GM21367 (cell line): Measurements from ENCODE around the gene ZC3HAV1.
A peak's percentile ranks its signal among the peaks of the same experiment; 100 is the strongest.
"Not testable (repeated sequence)": the region's sequence is repeated elsewhere in the genome, so short reads cannot be mapped to it uniquely, and the experiment has no call there.

Source experiments
- ATAC-seq: cut with Tn5 transposase; IDR thresholded peaks from one replicate; pipeline ENCODE4 v1.9.1; 2021; ENCODE audit not compliant: unreplicated experiment

Gene ZC3HAV1

DNA sequence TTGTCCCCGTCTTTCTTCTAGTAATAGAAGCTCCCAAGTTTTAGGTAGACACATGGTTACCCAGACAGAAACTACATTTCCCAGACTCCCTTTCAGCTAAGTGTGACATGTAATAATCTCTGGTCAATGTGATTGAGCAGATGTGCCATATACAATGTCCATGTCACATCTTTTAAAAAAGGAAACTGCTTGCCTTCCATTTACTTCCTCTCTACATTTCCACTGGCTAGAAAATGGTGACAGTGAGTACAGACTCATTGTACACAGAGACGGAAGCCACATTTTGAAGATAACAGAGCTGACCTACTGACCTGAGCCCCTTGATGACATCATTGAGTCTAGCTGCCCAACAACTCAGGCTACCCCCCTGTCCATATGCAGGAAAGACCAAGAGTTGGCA lies 21.3 kb downstream of the ZC3HAV1 start:
- ATAC-seq = no peak

DNA sequence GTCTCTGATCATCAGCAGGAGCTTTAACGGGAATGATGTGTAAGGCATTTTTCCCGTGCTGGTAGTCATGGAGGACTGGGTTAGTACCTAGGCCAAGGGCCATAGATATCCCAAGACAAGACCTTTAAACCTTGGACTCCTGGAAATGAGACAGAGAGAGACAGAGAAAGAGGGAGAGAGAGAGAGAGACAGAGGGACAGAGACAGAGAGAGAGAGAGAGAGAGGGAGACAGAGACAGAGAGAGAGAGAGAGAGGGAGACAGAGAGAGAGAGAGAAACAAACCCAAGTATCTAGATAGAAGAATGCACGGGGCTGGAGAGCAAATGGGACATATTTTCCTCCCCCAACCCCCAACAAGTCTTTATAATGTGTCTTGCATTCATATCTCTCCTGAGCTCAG lies 22.3 kb downstream of the ZC3HAV1 start:
- no peak for ATAC-seq

DNA sequence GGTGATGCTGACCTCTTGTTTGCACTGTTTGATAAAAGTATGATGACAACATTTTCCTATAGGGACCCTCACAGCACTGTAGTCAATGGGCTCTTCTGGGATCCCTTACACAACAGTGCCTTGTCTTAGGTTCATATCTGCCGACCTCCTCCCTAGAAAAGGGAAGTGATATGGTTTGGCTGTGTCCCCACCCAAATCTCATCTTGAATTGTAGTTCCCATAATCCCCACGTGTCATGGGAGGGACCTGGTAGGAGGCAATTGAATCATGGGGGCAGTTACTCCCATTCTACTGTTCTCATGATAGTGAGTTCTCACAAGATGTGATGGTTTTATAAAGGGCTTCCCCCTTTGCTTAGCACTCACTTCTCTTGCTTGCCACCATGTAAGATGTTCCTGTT lies 23.1 kb downstream of the ZC3HAV1 start:
- ATAC-seq = no peak

DNA sequence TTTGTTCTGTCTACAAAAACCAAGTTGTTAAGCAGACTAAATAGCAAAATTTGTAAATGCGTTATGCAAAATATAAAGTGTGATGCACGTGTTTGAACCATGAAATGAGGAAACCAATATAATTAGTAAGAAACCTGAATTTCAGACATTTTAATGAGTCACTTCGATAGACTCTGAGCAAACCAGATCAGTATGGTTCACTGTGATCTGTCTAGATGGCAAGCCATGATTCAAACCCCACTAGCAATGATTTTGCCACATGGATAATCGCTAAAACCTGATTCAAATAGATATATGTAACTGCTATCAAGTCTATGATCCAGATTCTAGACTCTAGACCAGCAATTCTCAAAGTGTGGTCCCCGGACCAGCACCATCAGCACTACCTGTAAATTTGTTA lies 24.8 kb downstream of the ZC3HAV1 start:
- ATAC-seq = no peak

DNA sequence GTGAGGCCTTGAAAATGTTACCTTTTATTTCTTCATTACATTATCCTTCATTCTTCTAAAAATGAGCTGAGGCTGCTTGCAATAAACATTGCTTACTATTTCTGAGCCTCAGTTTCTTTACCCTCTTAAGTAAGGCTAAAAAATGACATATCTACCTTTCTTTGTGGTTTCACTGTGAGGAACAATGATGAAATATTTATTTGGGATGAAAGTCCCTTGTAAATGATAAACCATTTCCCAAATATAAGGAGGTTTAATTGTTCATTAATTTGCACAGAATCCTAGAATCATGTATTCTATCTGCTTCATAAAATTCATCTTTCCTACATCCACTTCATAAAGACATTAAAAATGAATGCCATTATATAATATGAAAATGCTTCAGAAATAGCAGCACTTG lies 27.9 kb downstream of the ZC3HAV1 start:
- no peak for ATAC-seq

DNA sequence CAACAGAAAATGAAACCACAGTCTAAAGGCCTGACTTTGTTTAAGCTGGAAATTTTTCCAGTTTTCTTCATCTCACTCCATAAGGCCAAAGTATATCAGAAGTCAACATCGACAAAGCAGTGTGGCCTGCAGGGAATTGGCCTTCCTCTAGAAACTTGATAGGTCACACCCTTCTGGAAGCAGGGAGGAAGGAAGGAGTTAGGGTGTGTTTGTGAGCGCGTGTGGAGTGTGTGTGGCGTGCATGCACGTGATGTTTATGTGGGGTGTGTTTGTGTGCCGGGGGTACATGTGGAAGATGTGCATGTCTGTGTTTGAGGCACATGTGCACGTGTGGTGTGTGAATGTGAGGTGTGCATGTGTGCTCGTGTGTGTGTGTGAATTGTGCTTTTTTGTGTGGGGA lies 28.6 kb downstream of the ZC3HAV1 start:
- no peak for ATAC-seq

DNA sequence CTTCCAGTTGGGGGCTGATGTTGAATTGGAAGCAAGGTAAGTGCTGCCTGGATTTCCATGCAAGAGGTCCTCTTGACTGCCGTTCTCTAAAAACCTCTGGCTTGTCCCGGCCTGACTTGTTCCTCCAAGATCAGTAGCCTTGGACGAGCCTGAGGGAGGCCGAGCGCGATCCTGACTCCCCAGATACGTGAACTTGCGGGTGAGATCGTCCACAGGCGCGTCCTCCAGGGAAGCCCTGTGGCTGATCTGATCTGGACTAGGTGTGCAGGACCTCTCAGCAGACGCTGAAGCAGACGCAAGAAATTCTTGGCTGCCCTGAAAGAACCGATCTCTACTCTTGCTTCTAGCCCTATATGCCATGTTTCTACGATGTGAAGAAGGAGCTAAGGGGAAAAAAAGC lies 29.7 kb downstream of the ZC3HAV1 start:
- no peak for ATAC-seq

DNA sequence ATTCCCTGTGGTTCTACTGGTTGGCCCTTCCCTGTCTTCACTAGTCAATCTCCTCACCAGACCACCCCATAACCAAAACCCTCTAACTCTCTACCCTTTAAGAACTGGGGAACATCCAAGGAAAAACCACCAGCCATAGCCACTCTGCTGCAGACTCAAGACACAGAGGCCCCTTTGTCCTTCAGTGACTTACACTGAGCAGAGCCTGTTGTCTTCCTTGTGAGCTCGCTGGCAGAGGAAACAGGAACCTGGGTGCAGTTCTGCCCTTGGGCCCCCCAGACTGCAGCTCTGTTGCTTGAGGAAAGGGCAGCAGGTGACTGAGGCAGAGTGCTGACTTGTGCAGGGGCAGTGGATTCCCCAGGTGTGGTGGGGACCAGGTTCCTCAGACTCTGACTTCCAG lies 30.6 kb downstream of the ZC3HAV1 start:
- no peak for ATAC-seq

DNA sequence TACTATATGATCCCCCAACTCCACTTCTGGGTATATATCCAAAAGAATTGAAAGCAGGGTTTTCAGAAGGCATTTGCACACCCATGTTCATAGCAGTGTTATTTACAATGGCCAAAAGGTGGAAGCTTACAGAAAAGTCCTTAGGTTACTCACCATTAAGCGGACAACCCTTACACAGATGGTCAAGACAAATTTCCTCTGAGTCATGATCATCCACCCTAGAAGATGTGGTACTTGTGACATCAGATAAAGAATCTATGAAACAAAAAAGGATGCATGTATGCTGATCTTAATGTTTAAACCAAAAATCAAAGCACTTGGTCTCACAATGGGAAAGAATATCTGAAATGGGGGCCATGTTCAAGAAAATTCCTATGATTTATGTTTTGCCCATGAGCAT lies 31.1 kb downstream of the ZC3HAV1 start:
- no peak for ATAC-seq

DNA sequence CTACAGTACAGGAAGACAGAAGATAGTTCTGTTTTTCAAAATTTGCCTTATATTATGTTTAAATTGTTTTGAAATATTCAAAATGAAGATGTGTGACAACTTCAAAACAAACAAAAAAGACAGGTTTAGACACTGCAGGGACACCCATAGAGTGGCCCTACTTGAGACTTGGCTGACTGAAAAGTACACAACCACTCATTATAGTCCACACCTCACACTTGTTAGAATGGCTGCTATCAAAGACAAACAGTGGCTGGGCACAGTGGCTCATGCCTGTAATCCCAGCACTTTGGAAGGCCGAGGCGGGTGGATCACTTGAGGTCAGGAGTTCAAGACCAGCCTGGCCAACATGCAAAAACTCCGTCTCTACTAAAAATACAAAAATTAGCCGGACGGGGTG lies 31.8 kb downstream of the ZC3HAV1 start:
- ATAC-seq = not testable (repeated sequence)

DNA sequence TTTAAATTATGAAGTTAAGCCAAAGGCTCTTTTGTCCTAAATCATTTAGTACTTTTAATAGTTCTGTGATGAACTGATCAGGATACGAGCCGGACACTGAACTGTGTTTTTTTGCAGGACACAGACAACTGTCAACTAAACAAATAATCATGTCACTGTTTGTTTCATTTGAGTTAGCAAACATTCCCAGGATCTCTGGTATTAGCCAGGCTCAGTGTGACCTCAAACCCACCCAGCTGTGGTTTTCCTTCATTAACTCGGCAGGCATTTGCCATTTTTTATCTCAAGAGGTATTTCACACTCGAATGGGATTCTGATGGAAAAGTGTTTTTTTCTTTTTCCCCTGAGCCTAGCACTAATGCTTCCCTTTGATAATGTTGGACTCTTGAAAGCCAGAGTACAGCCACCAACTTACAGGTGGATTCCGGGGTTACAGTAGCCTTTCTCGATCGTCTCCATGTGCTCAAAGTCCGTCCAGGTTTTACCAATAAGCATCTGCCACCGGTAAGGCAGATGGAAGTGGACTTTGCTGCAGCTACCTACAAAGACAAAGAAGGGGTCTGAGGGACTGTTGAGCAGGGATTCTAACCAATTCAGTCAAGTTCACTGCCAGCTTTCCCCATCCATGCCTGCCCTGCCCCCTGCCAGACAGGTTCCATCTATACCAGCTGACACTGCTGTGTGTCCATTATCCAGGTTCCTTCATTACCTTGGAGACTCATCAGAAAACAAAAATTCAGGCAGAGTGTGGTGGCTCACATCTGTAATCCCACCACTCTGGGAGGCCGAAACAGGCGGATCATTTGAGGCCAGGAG lies 33.4 kb downstream of the ZC3HAV1 start:
- no peak for ATAC-seq

DNA sequence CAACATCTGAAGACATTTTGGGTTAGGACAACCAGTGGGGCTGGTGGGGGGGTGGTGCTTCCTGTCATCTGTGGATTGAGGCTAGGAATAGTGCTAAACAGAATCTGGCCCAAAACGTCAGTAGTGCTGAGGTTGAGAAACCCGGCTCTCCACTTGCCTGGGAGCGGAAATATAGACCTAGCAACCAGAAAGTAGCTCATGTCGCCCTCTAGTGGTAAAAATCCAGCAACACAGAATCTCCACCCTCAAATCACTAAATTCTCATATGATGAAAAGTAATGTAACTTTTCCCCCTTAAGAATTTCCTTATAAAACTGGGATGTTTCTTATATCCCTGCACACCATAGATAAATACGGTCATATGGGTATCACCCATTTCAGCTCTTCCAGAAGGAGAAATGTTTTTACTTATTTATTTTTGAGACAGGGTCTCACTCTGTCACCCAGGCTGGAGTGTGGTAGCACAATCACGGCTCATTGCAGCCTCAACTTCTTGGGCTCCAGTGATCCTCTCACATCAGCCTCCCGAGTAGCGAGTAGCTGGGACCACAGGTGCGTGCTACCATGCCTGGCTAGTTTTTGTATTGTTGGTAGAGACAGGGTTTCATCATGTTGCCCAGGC lies 34.4 kb downstream of the ZC3HAV1 start:
- ATAC-seq = peak; percentile 88

DNA sequence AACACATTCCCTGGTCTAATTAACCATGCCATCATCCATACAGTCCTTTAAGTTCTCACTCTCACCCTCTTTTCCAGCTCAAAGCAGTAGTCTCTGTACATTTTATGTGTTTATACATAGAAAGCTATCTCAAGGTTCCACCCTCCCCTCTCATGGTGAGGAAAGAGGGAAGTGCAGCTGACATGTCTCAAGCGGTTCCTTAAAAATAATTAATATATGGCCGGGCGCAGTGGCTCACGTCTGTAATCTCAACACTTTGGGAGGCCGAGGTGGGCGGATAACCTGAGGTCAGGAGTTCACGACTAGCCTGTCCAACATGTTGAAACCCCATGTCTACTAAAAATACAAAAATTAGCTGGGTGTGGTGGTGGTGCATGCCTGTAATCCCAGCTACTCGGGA lies 36.7 kb downstream of the ZC3HAV1 start:
- no peak for ATAC-seq

DNA sequence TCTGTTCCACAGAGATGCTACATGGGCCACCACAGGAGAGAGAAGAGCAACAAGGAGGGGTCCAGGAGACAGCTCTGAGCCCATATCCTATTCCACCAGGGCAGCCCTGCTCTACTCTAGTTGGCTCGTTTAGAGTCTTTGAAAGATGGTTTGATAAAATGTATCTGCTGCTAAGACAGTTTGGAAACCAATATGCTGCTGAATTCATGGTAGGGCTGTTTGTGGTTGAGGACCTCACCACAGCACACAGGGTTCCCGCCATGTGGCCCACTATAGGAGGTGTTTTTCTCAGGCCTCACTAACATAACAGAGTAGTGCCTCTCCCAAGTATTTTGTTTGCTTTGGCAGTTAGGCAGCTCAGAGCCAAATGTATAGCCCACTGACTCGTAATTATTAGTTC lies 37.8 kb downstream of the ZC3HAV1 start:
- ATAC-seq = no peak

DNA sequence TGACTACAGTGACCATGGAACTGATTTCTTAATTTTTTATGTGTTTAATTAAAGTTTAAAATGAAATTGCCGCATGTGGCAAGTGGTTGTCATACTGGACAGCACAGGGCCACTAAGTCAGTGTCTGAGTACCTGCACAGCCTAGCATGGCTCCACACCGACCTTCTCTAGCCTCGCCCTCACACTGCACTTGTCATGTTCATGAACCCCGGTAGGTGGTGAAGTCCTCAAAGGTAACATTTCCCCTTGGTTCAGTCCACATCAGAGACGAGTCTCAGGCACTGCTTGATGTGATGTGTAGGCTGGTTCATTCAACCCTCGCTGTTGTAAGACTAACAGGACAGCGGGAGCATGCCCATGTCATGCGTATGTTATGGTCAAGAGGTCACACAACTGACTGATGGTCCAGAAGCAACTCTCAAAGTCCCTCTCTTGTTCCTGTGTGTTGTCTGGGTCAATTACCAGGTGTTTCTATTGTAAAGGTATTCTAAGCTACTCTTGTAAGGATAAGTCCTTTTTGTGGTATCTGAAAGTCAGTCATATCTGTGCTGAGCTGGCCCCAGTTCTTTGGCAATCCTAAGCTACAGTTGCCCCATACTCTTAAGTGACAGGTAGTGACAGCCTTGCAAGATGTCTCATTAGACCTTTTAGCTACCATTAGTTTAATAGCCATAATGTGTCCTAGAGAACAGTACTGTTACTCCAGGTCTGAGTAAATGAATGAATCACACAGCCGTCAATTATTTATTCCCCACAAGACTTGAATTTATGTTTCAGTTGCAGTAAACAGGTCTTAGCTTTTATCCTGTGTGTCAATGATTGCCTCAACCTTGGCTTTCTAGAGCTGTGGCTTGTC lies 40.7 kb downstream of the ZC3HAV1 start:
- no peak for ATAC-seq

DNA sequence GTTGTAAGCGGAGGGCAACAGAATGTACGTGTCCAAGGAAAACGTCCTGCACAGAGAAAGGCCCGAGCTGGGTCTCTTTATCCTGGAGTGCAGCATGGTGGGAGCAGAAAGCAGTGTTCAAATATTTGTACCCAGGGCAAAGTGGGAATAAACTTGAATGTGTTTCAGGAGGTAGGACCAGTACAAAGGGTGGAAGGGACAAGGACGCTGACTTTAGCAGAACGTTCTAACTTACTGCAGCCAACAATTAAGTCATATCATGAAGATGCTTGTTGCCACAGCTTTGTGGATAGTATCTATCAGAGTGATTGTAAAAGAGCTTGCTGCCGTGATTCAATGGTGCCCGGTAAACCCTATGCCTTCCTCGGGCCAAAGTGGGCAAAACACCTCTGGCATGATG lies 43.2 kb downstream of the ZC3HAV1 start:
- no peak for ATAC-seq

DNA sequence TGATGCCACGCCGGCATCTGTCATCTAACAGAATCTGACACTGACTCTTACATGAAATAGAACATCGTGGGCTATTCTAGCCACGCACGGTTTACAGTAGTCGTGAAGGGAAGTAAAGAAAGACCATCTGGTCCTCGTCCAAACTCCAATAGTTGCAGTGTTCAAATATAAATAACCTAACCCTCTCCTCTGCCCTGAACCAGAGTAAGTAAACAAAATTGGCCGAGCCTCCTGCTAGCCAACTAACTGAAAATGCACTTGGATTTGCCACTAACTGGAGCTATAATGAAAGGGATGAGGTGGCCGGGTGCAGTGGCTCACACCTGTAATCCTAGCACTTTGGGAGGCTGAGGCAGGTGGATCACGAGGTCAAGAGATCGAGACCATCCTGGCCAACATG lies 44.2 kb downstream of the ZC3HAV1 start:
- ATAC-seq = no peak

DNA sequence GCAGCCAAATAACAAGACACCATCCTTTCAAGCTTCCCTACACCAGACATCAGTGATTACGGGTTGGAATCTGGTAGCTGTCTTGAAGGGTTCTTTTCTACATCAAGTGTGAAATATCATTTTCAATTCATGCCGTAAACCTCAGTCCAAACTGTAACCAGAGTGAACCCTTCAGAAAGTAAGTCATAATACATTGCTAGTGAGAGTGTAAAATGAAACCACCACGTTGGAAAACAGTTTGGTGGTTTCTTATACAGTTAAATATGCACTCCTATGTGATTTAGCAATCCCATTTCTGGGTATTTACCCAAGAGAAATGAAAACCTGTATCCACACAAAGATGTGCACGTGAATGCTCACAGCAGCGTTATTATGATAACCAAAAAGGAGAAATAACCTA lies 48.1 kb downstream of the ZC3HAV1 start:
- no peak for ATAC-seq

DNA sequence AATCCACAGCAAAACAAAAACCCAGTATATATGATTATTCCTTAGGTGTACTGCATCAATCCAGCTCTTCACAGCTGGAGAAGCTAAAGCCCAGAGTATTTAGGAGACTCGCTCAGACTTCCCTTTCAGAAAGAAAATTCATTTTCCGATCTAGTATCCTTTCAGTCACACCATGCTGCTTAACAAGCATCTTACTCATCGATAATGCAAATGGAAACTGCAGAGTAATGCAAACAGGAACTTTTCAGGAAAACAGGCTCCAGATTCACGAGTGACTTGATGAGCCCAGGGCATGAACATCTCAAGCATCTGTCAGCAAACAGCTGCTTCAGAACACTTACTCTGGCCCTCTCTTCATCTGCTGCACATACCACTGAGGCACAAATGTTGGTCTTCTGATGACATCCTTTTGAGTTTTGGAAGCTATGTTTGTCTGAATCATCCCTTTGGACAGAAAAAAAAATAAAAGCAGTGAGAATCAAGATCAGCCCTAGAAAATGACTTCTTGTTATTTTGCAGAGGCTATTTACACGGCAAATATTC lies 48.8 kb downstream of the ZC3HAV1 start:
- ATAC-seq = no peak

DNA sequence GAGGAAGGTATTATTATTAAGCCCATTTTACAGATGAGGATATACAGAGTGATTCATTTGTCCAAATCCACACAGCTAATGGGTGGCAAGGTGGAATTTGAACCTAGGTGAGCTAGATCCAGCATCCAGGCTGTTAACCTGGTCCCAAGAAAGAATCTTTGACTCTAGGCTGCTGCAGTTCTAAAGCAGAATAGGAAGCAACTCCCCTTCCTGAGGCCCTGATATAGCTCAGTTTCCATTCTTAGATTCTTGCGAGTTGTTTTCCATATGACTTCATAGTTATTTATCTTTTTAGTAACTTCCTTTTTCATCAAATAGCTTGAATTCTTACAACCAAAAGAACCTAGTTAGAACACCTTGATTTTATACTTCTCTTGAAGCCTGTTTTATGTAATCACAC lies 49.6 kb downstream of the ZC3HAV1 start:
- ATAC-seq = no peak

DNA sequence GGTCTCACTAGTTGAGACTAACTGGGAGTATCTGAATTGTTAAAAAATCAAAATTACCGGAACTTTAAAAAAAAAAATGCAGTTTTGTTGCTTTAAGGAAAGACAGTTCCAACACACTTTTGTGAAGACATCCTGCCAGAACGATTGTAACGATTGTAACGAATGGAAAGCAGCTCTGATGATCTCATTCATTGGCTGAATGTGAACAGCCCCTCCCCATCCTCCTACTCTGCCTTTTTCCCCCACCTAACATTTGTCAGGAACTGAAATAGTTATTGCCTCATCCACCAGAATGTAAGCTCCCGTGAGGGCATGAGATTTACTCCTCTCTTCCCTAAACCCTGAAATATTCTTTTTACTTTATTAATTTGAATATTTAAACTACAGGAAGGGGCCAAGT lies 50.6 kb downstream of the ZC3HAV1 start:
- ATAC-seq = no peak

DNA sequence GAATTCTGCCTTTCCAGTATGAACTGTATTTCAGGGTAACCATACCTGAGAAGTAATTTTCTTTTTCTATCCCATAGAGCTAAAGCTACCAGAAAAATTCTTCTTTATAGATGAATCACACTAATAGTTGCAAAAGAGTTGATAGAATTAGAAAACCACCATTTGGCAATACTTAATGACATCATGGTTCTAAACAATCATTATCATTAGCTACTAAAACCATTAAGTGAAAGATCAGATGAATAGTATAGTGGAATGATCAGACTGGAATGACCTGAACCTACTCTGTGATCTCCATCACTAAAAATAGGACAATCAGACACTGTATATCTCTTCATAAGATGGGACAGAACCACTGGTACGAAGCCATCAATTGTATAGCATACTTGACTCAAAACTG lies 53.8 kb downstream of the ZC3HAV1 start:
- no peak for ATAC-seq
